ENCODE results near the gene PADI2.
"Not testable (repeated sequence)": the region's sequence is repeated elsewhere in the genome, so short reads cannot be mapped to it uniquely, and the experiment has no call there.

Gene PADI2

DNA sequence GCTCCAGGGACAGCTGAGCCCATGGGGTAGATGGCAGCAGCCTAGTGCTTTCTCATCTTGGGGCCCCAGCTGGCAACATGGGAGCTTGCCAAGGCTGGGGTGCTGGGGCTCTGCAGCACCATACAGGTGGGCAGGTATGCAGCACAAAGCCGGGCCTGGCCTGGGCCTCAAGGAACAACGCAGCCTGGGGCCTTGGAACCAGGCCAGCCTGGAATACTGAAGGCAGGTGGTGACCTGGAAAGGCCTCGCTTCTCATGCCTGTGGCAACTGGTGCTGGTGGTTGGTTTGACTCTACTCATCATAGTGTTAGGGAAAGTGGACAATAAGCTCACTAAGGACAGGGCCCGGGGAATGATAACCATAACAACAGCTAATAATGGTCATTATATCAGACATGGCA, 38.4 kb downstream of the PADI2 start:
- no peak for DNase-seq

DNA sequence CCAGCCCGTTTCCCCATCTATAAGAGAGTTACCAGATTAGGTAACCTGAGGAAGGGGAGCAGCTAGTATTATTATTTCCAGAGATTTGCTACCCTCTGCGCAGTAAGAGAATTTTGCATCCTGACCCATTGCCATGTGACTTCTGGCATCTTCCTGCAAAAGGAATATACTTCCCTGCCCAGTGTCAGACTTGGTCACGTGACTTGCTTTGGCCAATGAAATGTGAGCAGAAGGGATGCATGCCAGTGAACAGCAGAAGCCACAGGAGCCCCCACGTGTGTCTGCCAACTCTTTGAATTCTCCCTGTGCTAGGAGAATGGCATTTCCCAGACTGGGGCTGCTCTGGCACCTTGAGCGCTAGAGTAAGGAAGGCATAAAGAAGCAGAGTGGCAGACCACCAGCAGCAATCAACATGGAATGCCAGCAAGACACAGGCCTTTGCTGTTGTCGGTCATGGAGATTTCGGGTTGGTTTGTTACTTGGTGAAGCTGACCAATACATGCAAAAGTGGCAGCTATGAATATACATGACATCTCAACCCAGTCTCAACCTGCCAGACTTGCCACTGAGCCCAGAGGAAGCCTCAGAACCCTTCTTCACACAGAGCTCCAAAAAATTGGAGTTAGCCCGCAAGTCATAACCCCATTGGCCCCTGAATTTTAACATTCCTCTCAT, 39.0 kb downstream of the PADI2 start:
- DNase-seq, result no peak

DNA sequence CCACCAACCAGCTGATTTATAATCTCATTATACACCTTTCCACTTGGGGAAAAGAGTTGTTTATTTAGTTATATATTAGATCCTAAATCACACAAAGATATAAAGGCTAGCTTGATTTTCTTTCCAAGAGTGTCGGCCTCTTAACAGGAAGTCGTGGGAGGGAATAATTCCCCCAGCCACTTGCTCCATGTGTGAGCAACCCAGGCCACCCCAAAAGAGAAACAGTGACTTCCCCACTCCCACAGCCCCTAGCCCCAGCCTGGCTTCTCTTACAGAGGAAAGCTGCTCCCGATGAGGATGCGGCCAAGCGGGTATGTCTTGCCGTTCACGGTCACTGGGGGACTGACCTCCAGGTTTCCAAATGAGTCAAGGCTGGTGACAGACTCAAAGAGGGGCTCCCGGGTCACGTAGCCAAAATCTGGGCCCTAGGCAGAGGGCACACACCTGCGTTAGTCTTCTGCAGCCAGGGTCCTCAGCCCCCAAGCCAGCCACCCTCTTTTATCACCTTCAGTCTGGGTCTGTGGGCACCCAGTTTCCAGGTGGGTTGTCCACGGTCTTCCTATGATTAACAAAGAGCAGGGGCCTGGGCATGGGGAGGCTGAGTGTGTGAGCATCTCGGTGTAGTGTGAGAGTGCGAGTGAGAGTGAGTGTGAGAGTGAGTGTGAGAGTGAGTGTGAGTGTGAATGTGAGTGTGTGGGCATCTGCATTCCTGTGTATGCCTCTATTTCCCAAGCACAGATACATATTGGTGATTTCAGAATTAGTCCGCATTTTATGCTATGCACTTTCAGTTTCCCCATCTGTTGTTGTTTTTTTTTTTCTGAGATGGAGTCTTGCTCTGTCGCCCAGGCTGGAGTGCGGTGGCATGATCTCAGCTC, 40.0 kb downstream of the PADI2 start:
- no peak for DNase-seq

DNA sequence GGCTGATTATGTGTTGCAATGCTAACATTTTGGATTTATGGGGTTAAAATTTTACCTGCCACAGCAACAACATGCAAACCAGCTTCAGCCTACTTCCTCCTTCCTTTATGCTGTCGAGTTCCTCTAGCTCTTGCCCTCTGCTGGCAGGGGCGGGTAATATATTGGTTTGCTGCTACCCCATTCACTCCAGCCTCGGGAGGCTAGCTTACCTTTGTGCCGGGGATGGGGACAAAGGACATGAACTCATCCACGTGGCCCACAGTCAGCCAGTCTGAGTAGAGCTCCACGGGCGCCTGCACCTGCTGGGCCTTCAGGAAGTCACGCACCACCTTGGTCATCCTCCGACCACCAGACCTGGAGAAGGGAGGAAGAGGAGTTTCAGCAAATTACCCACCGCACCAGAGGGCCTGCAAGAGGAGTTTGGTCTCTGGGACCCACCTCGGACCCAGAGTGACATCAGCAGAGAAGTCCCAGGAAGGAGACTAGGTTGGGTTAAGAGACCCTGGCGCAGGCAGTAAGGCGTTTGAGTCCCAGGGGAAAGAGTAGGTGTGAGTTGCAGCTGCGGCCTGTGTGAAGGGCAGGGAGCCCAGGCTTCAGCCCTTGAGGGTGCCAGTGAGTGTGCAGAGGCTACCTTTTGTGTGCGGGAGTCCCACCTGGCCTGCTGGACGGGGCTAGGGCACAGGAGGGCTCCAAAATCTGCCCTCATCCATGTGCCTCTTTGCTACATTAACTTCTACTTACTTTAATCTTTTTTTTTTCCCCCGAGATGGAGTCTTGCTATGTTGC, 43.6 kb downstream of the PADI2 start:
- peak; percentile 32 for DNase-seq

DNA sequence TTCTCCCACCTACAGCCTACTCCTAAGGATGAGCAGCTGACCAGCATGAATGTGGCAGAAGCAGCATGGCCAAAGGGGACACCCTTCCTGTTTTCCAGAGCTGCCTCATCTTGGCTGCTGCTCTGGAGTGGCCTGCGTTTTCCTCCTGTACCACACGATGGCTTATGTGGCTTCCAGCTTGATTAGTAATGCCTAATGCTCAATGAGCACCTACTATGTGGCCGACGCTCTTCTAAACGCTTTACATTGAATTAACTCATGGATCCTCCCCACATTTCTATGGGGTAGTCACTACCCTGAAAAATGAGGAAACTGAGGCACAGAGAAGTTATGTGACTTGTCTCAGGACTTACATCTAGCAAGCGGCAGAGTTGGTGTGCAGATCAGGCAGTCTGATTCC, 47.5 kb downstream of the PADI2 start:
- DNase-seq, result no peak

DNA sequence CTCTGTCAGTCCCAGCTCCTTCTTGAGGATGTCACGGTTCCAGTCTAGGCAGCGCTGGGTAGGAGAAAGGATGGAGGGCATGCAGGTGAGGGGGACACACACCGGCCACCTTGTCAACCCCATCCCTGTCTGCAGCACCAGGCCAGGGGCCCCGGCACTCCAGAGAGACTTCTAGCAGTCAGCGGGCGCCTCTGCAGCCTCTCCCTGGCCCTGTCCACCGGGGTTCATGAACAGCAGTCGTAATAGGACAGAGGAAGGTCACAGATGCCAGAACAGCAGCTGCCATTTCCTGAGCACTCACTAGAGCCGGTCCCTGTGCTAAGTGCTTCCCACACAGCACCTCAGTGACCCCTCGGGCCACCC, 49.1 kb downstream of the PADI2 start:
- no peak for DNase-seq

DNA sequence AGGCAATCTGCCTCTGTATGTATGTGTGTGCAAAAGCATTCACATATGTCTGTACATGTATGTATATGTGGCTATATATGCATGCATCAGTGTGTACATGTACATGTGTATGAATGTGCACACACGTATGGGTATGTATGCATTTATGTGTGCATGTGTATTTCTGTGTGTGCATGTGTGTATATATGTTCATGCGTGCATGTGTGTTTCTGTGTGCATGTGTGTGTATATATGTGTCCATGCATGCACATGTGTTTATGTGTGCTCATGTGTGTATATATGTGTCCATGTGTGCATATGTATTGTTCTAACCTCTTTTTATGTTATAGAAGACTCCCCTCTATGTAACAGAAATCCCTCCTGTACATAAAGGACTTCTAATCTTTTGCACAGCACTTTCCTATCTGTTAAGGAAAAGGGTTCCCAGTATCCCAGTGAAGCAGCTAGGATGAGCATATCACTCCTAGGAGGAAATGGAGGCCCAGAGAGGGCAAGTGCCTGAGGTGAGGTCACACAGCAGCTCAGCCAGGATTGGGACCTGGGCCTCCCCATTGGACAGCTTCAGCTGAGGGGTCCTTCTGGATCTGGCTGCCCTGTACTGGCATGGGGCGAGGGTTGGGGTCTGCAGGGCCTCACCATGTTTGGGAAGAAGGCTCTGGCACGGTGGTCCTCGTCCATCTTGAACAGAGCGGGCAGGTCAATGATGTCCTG, 49.6 kb downstream of the PADI2 start:
- no peak for DNase-seq

DNA sequence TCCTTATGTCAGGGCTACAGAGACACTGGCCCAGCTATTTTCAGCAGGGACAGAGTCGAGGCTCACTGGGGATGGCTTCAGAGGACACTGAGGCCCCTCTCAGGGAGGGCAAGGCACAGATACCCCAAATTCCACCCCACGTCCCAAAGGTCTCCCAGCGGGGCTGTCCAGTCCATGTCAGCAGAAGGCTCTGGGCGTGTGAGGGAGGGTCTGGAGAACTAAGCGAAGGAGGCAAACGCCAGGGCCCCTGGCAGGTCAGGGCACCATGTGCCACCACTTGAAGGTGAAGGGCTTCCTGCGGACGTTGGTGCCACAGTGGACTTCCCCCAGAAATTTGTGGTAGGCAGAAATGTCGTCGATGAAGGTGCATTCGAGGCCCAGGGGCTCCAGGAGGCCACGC, 50.5 kb downstream of the PADI2 start:
- DNase-seq, result no peak

DNA sequence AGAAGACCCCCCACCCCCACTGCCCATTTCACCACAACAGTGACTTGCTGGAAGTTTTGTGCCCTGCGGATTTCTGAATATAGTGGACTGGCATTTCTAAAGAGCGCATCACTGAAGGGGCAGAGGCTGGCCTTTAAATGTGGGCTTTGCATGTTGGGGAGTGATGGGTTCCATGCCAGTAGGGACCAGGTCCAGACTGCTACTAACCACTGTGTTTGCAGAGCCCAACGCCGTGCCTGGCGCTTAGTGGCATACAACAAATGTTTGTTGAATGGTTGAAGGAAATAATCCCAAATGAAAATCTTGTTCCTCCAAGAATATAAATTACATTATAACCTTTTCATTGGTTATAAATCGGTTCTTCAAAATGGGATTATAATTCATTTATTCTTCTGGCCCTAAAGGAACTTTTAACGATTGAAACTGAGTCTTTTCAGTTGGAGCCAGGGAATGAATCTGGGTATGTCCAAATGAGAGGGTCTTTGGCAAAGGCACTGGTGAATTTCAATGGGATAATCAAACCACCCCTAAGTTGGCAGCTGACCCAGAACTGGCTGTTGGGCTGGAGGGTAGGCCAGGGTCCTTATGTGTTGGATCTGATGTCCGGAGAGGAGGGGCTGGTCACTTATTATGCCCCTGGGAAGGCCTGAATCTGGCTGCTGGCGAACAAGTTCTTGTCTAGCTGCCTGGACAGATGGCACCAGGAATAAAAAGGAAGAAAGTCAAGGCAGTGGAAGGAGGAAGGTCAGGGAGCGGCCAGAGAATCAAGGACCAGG, 51.6 kb downstream of the PADI2 start:
- no peak for DNase-seq

DNA sequence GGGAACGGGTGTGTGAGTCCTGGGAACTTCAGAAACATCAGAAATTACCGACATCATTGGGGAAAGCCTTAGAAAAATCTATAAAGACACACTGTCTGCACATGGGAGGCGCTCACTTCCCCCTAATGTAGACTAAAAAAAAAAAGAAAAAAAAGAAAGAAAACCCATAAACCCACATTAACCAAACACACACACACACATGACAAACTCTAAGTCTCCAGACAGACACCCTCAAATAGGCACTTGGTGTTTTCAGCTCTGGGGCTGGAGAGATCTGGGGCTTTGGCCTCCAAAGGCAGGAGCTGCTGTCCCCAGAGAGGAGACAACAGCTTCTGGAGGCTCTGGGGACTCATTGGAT, 52.2 kb downstream of the PADI2 start:
- DNase-seq, result no peak

DNA sequence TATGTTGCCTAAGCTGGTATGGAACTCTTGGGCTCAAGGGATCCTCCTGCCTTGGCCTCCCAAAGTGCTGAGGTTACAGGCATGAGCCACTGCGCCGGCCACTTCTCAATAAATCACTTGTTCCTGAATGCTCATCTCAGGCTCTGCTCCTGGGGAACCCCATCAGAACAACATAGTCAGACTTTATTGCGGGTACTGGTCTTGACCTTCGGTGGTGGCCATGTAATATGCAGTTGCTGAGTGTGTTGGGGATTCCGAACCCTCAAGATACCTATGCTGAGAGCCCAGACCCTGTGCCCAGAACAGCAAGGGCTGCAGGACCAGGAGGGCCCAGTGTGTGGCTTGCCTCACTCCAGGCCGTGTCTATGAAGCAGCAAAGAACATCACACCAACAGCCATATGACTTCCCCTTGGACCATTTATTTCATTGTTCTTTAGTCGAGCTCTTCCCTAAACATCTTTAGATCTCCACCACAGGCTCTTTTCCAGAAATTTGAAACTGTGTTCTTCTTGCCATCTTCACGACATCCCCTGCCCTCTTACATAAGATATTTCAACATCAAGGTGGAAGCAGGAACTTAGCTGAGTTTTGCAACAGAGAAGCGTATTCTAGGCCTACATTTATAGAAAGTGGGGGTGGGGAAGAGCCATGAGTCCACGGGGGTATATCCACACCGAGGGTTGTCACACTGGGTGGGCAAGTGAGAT, 52.7 kb downstream of the PADI2 start:
- DNase-seq, result no peak

DNA sequence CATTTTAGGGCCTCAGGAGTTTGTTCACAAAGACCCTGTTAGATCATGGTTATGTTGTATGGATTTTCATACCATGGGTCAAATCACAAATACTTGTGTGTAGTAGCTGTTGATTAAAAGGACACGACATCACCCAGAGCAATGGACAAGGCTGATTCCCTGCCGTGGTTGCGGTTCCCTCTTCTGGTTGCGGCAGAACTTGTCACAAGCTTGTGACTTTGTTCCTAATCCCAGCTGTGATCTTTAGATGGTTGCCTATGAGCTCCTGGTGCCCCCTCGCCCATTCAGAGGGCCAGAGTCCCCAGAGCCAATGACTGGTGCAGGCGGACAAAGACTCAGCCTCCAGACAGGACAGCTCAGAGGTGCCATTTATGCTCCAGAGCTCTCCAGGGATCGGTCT, 53.6 kb downstream of the PADI2 start:
- no peak for DNase-seq

DNA sequence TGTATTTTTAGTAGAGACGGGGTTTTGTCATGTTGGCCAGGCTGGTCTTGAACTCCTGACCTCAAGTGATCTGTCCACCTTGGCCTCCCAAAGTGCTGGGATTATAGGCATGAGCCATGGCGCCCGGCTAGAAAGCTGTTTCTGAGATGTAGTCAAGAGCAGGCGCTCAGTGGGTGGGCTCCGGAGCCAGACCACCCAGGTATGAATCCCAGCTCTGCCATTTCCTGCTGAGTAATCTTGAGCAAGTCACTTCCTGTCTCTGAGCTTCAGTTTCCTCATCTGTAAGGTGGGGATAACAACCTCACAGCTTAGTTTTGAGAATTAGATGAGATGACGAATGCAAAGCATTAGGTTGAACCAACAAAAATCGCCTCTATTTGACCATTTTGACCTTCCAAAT, 56.5 kb downstream of the PADI2 start:
- not testable (repeated sequence) for DNase-seq

DNA sequence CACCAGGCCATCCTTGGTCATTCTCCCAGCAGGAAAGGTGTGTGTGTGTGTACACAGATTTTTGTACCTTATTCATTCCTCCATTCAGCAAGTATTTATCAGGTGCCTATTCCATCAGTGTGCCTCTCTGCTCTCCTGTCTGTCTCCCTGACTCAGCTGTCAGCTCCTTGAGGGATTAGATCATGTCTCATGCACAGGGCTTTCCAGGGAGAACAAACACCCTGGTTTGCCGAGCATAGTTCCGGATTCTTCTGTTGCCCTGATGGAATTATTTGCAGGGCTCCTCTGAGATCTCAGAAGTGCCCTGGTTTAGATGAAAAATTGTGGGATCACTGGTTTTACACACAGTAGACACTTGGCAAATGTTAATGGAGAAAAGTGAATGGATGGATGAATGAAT, 57.4 kb downstream of the PADI2 start:
- no peak for DNase-seq

DNA sequence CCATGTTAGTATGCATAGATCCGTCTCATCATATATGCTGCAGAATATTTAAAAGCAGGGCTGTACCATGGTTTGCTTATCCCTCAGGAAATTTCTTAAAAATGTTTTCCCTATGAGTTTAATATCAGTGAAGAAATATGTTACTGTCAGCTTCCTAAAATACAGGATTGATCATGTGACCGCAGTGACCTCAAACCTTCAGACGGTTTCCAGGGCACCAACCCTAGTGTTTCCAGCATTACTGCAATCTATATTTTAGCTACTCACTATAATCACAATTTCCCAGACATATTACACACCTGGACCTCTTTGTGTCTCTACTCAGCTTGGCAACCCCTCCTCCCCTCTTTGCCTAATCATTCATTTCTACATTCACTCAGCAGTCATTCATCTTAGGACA, 57.8 kb downstream of the PADI2 start:
- no peak for DNase-seq

DNA sequence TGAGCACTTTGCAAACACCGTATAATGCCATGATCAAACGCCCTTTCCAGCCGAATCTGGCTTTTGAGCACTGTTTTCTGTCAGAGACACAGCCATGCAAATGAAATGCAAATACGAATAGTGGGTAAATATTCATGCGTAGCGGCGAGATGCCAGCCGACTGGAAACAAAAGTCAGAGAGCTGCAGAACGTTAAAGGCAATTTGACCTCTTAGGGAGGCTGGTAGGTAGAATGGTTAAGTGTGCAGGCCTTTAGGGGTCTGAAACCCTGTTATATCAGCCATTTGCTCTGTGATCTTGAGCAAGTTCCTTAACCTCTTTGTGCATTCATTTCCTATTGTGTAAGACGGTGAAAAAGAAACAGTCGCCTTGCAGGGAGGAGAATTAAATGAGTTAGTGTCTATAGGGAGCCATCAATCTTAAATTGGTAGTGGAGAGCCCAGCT, 58.9 kb downstream of the PADI2 start:
- DNase-seq, result no peak

DNA sequence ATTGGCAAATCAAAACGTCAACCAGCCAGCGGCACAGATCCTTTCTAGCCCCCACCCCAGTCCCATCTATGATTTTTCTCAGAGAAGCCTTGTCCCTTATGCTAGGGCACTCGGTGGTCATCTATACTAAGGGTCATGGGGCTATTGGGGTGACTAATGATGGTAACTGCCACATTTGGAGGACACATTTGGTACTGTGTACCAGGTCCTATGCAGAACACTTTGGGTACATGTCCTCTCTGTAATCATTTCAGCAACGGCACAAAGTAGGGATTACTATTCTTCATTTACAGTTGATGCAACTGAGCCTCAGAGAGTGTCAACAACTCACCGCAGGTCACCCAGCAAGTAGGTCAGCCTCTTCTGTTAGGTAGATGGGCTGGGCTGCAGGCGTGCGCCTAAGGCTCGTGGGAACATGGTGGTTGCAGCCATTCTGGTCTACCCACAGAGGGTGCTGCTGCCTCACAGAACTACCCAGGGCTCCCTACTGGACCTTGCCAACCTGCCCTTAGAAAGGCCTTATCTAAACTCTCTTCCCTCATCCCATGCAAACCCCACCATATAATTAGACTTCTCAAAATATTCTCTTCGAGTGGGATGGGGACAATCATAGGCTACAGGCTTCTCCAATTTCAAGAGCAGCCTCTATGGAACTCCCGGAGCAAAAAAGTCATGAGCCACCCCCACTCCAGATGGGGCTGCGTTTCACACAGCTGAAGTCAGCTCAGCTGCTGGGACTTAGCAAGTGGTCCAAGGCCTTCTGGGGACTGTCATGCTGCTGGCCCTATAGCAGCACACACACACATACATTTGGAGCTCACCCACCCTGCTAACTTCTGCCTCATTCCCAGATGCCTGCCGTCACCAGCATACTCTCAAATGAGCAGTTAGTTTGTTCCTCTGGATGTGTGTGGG, 59.6 kb downstream of the PADI2 start:
- peak; percentile 51 for DNase-seq

DNA sequence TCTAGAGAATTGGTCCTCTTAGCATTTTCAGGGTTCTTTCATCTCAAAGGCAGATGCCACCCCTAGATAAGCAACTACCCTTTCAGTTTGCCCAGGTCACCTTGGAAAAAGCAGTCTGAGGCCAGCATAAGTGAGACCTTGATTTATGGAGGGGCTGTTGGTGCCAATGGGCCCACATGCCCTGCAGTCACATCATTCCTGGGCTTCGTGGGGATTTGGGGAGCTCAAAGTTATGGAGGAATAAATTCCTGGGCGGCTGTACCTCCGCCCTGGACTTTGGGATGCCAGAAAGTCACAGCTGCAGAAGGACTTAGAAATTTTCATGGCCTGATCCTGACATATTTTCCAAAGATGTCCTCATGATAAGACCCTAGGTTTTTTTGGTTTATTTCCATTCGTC, 62.7 kb downstream of the PADI2 start:
- no peak for DNase-seq

DNA sequence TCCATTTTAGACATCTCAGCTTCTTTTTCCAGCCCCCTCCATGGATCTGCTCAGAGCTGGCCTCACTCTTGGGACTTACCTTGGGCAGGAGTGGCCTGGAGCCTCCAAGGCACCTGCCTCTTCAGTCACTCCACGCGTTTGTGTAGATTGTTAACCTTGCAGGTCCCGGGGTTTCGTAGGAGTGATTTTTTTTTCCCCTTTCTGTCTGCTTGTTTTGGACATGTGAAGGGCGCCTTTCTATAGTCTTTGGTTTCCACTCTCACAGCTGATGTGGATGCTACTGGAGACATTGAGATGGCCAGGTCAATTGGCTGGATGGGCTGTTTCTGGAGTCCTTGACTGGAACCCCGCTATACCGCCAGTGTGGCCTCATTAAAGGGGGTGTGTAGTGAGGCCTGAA, 63.5 kb downstream of the PADI2 start:
- DNase-seq, result no peak

DNA sequence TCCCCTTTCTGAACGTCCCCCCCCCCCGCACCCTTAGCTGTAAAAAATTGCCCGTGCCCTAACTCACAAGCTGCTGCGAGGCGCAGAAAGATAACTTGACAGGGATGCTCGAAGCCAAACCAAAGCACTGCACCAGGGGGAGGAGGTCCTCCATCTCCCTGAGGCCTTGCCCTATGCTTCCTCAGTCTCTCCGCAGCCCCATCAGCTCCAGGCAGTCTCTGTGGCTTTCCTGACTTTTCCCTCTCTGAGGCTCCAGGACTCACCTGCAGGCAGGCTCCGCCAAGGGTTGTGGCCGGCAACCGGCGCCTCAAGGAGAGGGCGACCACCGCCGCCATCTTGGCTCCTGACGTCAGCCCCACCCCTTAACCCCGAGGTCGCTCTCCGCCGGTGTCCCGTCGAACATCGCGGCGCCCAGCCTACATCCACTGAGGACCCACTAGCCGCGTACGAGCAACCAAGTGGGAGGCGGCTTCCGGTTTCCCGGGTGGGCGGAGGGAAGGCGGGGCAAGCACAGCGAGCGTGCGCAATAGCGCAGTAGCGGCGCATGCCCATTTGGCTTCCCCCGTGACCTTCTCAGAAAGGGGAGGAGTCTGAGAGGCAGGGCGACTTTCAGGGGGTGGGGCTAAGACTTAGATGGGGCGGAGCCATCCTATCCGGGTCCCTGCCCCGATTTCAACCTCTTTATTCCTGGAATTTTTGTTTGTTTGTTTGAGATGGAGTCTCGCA, 65.4 kb downstream of the PADI2 start, which contains the start of gene SDHB:
Gene SDHB (minus strand): TSS at position 348 of the 726 bp plus-strand sequence. CDS start 13 bp downstream, at position 335.
- DNase-seq, result peak; percentile 98

Measured in stimulated activated CD4-positive, alpha-beta T cell treated with anti-CD3 and anti-CD28 coated beads, Interleukin-15, amount 100 ng/mL, for 24 hours (primary cell).